ENCODE measurements around the gene FNDC8. TPM values are rescaled to one million over a fixed set of nuclear protein-coding genes. Genes with fewer than 3 reads are reported as not detected.
"Not testable (repeated sequence)": the region's sequence is repeated elsewhere in the genome, so short reads cannot be mapped to it uniquely, and the experiment has no call there.

FNDC8 gene
- polyA plus RNA-seq, 3 donors = not detected

DNA sequence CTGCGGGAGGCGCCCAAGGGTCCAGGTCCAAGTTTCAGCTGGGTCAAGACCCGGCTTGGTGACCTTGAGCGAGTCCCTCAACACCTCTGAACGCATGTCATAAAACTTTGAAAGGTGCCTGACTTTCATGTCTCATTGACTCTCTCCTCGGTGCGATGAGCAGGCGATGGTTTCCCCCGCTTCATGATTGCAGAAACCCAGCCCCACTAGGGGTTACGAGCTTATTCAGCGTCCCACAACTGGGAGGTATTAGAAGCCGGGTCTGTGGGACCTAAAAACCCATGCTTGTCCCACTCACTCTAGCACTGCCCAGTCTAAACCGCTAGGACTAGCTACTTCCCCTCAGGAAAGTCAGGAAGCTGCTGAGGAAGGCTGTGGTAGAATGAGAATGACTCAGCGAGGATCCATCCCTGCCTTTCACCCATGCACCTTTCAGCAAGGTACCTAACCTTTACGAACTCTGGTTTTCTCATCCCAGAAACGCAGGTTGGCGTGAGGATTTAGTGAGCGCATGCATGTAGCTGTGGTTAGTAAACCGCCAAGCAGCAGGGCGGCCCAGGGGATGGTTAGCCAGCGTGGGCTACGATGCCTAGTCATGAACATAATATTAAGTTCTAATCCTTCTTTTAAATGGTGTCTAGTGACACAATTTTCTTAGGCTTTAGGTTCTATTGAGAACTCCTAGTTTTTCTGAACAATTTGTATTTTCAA lies 31.7 kb upstream of the FNDC8 start:
- peak overlapping the region; percentile 87 to 96 for H3K4me3 Mint-ChIP-seq
- DNase-seq = peak; percentile 39 to 79 (median 79)
- intact Hi-C loops (cut with micrococcal nuclease) = loop anchor here (1.0 to 5.0 kb wide), 8 partner anchors 27 to 107 kb away; partner anchors contain the start of genes LIG3 (in 1 of the 2) and RFFL (in 1 of the 2)
- H3K36me3 Mint-ChIP-seq = peaks cover 0 to 2% of the 10 kb centered on the region in 2 donors
- Histone ChIP-seq H3K9me3 (replicated peaks in 1 of 2; ENCODE audit: control insufficient read depth in 1 of 2, insufficient read depth in 1 of 2, low read length in 2 of 2) (no peaks in the 10 kb centered on the region), H3K27ac (ENCODE audit: low read depth in 1 of 2, low read length in 2 of 2) (peak overlapping the region; percentile 75 to 89), H3K79me2 (ENCODE audit: insufficient read depth, low read length) (peaks cover 39% of the 10 kb centered on the region), H3K4me2 (replicated peaks; ENCODE audit: extremely low read depth, low read length, poor library complexity, severe bottlenecking) (peak overlapping the region; percentile 100), H2AFZ (ENCODE audit: insufficient read depth, low read depth, low read length, poor library complexity, severe bottlenecking) (peak overlapping the region; percentile 99), H3K27me3 (ENCODE audit: control insufficient read depth in 2 of 2, insufficient read depth in 2 of 2, low read length in 2 of 2) (no peaks in the 10 kb centered on the region), H3K4me1 (ENCODE audit: control insufficient read depth in 1 of 2, insufficient read depth in 2 of 2, low read length in 2 of 2) (peaks cover 25 to 31% of the 10 kb centered on the region in 2 donors), H4K20me1 (ENCODE audit: insufficient read depth, low read length) (peaks cover 15% of the 10 kb centered on the region), H3K9ac (ENCODE audit: insufficient read depth, low read length, poor library complexity, severe bottlenecking) (peak overlapping the region; percentile 81), H3K4me3 (replicated peaks in 1 of 3; ENCODE audit: low read depth in 2 of 3, low read length in 3 of 3) (peak overlapping the region; percentile 61 to 100 (median 71)), H3K36me3 (replicated peaks in 1 of 2; ENCODE audit: control insufficient read depth in 1 of 2, insufficient read depth in 2 of 2, low read length in 2 of 2) (no peaks in the 10 kb centered on the region)
- no peaks in the 10 kb centered on the region for H3K9me3 Mint-ChIP-seq
- peak overlapping the region; percentile 89 to 95 (median 92) for H3K27ac Mint-ChIP-seq
- WGBS (ENCODE audit: insufficient coverage) = under 1% methylated on average over 10 of the region's 22 CpGs
- peak; percentile 64 for TF ChIP-seq CTCF (IDR thresholded peaks at IDR 0.05)
- H3K4me1 Mint-ChIP-seq = peaks cover 34% of the 10 kb centered on the region
- H3K27me3 Mint-ChIP-seq (ENCODE audit: low read depth in 3 of 3) = peaks cover 0 to 2% (median 0%) of the 10 kb centered on the region in 3 donors

DNA sequence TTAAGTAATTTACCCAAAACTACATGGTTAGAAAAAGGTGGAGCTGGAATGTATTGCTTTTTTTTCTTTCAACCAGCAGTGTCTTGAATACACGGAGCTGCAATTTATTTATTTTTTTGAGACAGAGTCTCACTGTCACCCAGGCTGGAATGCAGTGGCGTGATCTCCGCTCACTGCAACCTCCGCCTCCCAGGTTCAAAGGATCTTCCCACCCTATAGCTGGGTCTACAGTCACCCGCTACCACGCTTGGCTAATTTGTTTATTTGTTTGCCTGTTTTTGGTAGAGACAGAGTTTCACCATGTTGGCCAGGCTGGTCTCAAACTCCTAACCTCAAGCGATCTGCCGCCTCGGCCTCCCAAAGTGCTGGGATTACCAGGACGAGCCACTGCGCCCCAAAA lies 30.7 kb upstream of the FNDC8 start:
- H3K4me3 ChIP-seq (replicated peaks in 1 of 3; ENCODE audit: low read depth in 2 of 3, low read length in 3 of 3); H3K27ac ChIP-seq (ENCODE audit: low read depth in 1 of 2, low read length in 2 of 2); H3K9me3 ChIP-seq (replicated peaks in 1 of 2; ENCODE audit: control insufficient read depth in 1 of 2, insufficient read depth in 1 of 2, low read length in 2 of 2); H3K9me3 Mint-ChIP-seq; H3K36me3 ChIP-seq (replicated peaks in 1 of 2; ENCODE audit: control insufficient read depth in 1 of 2, insufficient read depth in 2 of 2, low read length in 2 of 2); H3K9ac ChIP-seq (ENCODE audit: insufficient read depth, low read length, poor library complexity, severe bottlenecking); H3K4me3 Mint-ChIP-seq; H3K27me3 ChIP-seq (ENCODE audit: control insufficient read depth in 2 of 2, insufficient read depth in 2 of 2, low read length in 2 of 2); DNase-seq; H2AFZ ChIP-seq (ENCODE audit: insufficient read depth, low read depth, low read length, poor library complexity, severe bottlenecking); H3K4me2 ChIP-seq (replicated peaks; ENCODE audit: extremely low read depth, low read length, poor library complexity, severe bottlenecking); H3K36me3 Mint-ChIP-seq; H3K27ac Mint-ChIP-seq; H3K27me3 Mint-ChIP-seq (ENCODE audit: low read depth in 3 of 3): not testable (repeated sequence)
- intact Hi-C loops (cut with micrococcal nuclease) = loop anchor here in 1 of 2 donors (5.0 kb wide), 1 partner anchor 68 kb away; no protein-coding TSS in a partner anchor
- H3K79me2 ChIP-seq (ENCODE audit: insufficient read depth, low read length) = peaks cover 30% of the 10 kb centered on the region
- peaks cover 30 to 38% of the 10 kb centered on the region in 2 donors for H3K4me1 ChIP-seq (ENCODE audit: control insufficient read depth in 1 of 2, insufficient read depth in 2 of 2, low read length in 2 of 2)
- H4K20me1 ChIP-seq (ENCODE audit: insufficient read depth, low read length) = peaks cover 11% of the 10 kb centered on the region
- 96% methylated on average over 7 of the region's 11 CpGs for WGBS (ENCODE audit: insufficient coverage)
- peaks cover 41% of the 10 kb centered on the region for H3K4me1 Mint-ChIP-seq

Measured in CD14-positive monocyte (primary cell).